Common myeloid progenitor, CD34-positive (primary cell): ENCODE results near the gene EME2.
A peak's percentile ranks its signal among the peaks of the same experiment; 100 is the strongest.
"Not testable (repeated sequence)": the region's sequence is repeated elsewhere in the genome, so short reads cannot be mapped to it uniquely, and the experiment has no call there.

Experiments
- CTCF ChIA-PET: fragments of 350-600 bp; sonication (Branson Sonifier 250); formaldehyde crosslinking; loops from one replicate; lab custom pipeline; 2021; ENCODE audit warnings: antibody characterized with exemption; lab: Charles Lee
- POLR2A ChIA-PET: fragments of 350-600 bp; sonication (Branson Sonifier 250); formaldehyde crosslinking; loops from one replicate; lab custom pipeline; 2021; ENCODE audit warnings: antibody characterized with exemption; lab: Charles Lee
- DNase-seq, 3 donors: peaks; one replicate each; pipeline versions ENCODE4 v3.0.0 to v3.0.0-alpha.2; 2013
- H3K27ac ChIP-seq, 2 experiments: 1 replicate in 1 of 2; 2 replicates in 1 of 2; pipeline ENCODE4 v1.7.0; 2013; ENCODE audit warnings: inconsistent platforms in 2 of 2, low read length in 2 of 2, mild to moderate bottlenecking in 2 of 2, low read depth in 1 of 2, moderate library complexity in 1 of 2; ENCODE audit not compliant: severe bottlenecking in 2 of 2, insufficient read depth in 1 of 2, poor library complexity in 1 of 2
- H3K27me3 ChIP-seq, 5 experiments: replicated peaks in 2 of 5; 1 replicate in 3 of 5; 2 replicates in 2 of 5; pipeline versions ENCODE4 v1.6.1 to v1.7.0; 2013; ENCODE audit warnings: low read length in 4 of 5, mild to moderate bottlenecking in 2 of 5, moderate library complexity in 2 of 5, inconsistent platforms in 1 of 5; ENCODE audit not compliant: insufficient read depth in 5 of 5, control insufficient read depth in 4 of 5
- H3K36me3 ChIP-seq, 4 experiments: 1 replicate in 2 of 4; 2 replicates in 2 of 4; pipeline versions ENCODE4 v1.6.1 to v1.7.0; 2013; ENCODE audit warnings: low read length in 3 of 4, control low read depth in 1 of 4, mild to moderate bottlenecking in 1 of 4; ENCODE audit not compliant: control insufficient read depth in 4 of 4, insufficient read depth in 4 of 4
- H3K4me1 ChIP-seq, 4 experiments: 1 replicate in 3 of 4; 2 replicates in 1 of 4; pipeline versions ENCODE4 v1.6.1 to v1.7.1; 2013; ENCODE audit warnings: low read length in 3 of 4, mild to moderate bottlenecking in 3 of 4, control low read depth in 1 of 4, inconsistent platforms in 1 of 4, moderate library complexity in 1 of 4; ENCODE audit not compliant: control insufficient read depth in 4 of 4, insufficient read depth in 4 of 4; ENCODE audit errors: control extremely low read depth in 1 of 4
- H3K4me3 ChIP-seq, 7 experiments: 1 replicate in 4 of 7; 2 replicates in 3 of 7; pipeline versions ENCODE4 v1.5.1 to v1.7.0; 2013; ENCODE audit warnings: mild to moderate bottlenecking in 7 of 7, low read length in 6 of 7, moderate library complexity in 6 of 7, inconsistent platforms in 2 of 7, low read depth in 2 of 7, control low read depth in 1 of 7; ENCODE audit not compliant: insufficient read depth in 4 of 7, control insufficient read depth in 1 of 7; ENCODE audit errors: extremely low read depth in 1 of 7
- H3K9me3 ChIP-seq, 5 experiments: 1 replicate in 4 of 5; 2 replicates in 1 of 5; pipeline versions ENCODE4 v1.6.1 to v1.7.1; 2013; ENCODE audit warnings: low read length in 4 of 5, mild to moderate bottlenecking in 2 of 5, inconsistent platforms in 1 of 5, low read depth in 1 of 5, moderate library complexity in 1 of 5; ENCODE audit not compliant: control insufficient read depth in 4 of 5, insufficient read depth in 2 of 5; ENCODE audit errors: control extremely low read depth in 1 of 5
- WGBS: methylation state at CpG from one replicate; pipeline ENCODE4 v1.1.5; 2013; ENCODE audit not compliant: insufficient coverage; 5-methylcytosine and 5-hydroxymethylcytosine counted together

The EME2 gene

GRCh38 chr16:1791943-1792812 is 19.6 kb downstream of the EME2 start:
- DNase-seq: no peak
- ChIA-PET POLR2A (no interaction called here), CTCF (no interaction called here)
- H3K9me3 ChIP-seq: peaks cover 0 to under 1% (median 0%) of the 10 kb centered on the region in 5 experiments
- peaks cover 0 to 48% (median 27%) of the 10 kb centered on the region in 4 experiments for H3K36me3 ChIP-seq
- H3K27me3 ChIP-seq: no peaks in the 10 kb centered on the region
- no peak overlapping the region for H3K4me3 ChIP-seq
- no peak overlapping the region for H3K27ac ChIP-seq
- 96% methylated on average over 59 of the region's 59 CpGs for WGBS
- no peaks in the 10 kb centered on the region for H3K4me1 ChIP-seq

- CTCF ChIA-PET: no interaction called here
- H3K27me3 ChIP-seq: no peaks in the 10 kb centered on the region
- 97% methylated on average over 24 of the region's 33 CpGs for WGBS
- no peak overlapping the region for H3K4me3 ChIP-seq
- H3K9me3 ChIP-seq: peaks cover 0 to 4% (median 2%) of the 10 kb centered on the region in 5 experiments
- no peaks in the 10 kb centered on the region for H3K4me1 ChIP-seq
- H3K36me3 ChIP-seq: peaks cover 0 to 40% (median 22%) of the 10 kb centered on the region in 4 experiments
- H3K27ac ChIP-seq: no peak overlapping the region
- POLR2A ChIA-PET: no interaction called here
- no peak for DNase-seq
Measured at GRCh38 chr16:1792836-1793577, 20.4 kb downstream of the EME2 start.

- H3K4me1 ChIP-seq: no peaks in the 10 kb centered on the region
- 92% methylated on average over 16 of the region's 28 CpGs for WGBS
- peaks cover 0 to 33% (median 16%) of the 10 kb centered on the region in 4 experiments for H3K36me3 ChIP-seq
- CTCF ChIA-PET: no interaction called here
- DNase-seq: no peak
- POLR2A ChIA-PET: no interaction called here
- peaks cover 0 to 6% (median 3%) of the 10 kb centered on the region in 5 experiments for H3K9me3 ChIP-seq
- H3K4me3 ChIP-seq: no peak within 1 kb of the TSS
- no peak within 1 kb of the TSS for H3K27ac ChIP-seq
- no peaks in the 10 kb centered on the region for H3K27me3 ChIP-seq
Measured at GRCh38 chr16:1793578-1794220, 21.1 kb downstream of the EME2 start, which contains the start of gene IGFALS. TSS of gene IGFALS (minus strand) at chr16:1793705. CDS start at chr16:1793652, 53 bp downstream.

GRCh38 chr16:1794221-1794871 is 21.7 kb downstream of the EME2 start:
- H3K4me1 ChIP-seq: no peaks in the 10 kb centered on the region
- peaks cover 0 to 27% (median 12%) of the 10 kb centered on the region in 4 experiments for H3K36me3 ChIP-seq
- no peak overlapping the region for H3K4me3 ChIP-seq
- H3K27ac ChIP-seq: no peak overlapping the region
- H3K27me3 ChIP-seq: no peaks in the 10 kb centered on the region
- no peak for DNase-seq
- H3K9me3 ChIP-seq: peaks cover 0 to 9% (median 4%) of the 10 kb centered on the region in 5 experiments
- ChIA-PET CTCF (no interaction called here), POLR2A (no interaction called here)
- WGBS: 86% methylated on average over 17 of the region's 18 CpGs

GRCh38 chr16:1794908-1795666 is 22.5 kb downstream of the EME2 start:
- Histone ChIP-seq H3K27ac (no peak overlapping the region), H3K4me1 (no peaks in the 10 kb centered on the region), H3K27me3 (no peaks in the 10 kb centered on the region), H3K4me3 (no peak overlapping the region), H3K36me3 (peaks cover 0 to 21% (median 10%) of the 10 kb centered on the region in 4 experiments), H3K9me3 (peaks cover 0 to 11% (median 4%) of the 10 kb centered on the region in 5 experiments)
- WGBS: 98% methylated on average over 20 of the region's 32 CpGs
- CTCF ChIA-PET: no interaction called here
- DNase-seq: no peak
- POLR2A ChIA-PET: no interaction called here

- H3K36me3 ChIP-seq, H3K4me1 ChIP-seq, H3K27me3 ChIP-seq, H3K4me3 ChIP-seq, CTCF ChIA-PET, POLR2A ChIA-PET, H3K27ac ChIP-seq: not testable (repeated sequence)
- WGBS: 93% methylated on average over 3 of the region's 5 CpGs
- peaks cover 0 to 11% (median 4%) of the 10 kb centered on the region in 5 experiments for H3K9me3 ChIP-seq
- peak in 1 of 3 donors; percentile 11 for DNase-seq
Measured at GRCh38 chr16:1799263-1799662, 26.7 kb downstream of the EME2 start.
